LNCaP clone FGC (cell line): ENCODE data around the gene FOXRED2.
A peak's percentile ranks its signal among the peaks of the same experiment; 100 is the strongest.

ENCODE experiments used
- DNase-seq: peaks from one replicate; pipeline ENCODE4 v3.0.0-alpha.2; 2011; ENCODE audit warnings: low read depth
- H3K4me3 ChIP-seq: 2 replicates; pipeline ENCODE4 v1.5.1; 2011; ENCODE audit warnings: mild to moderate bottlenecking, low read depth, low read length, control low read depth
- TF ChIP-seq, protein P1 (sequence below): IDR thresholded peaks from 2 replicates; pipeline ENCODE4 v1.5.1; 2012; ENCODE audit warnings: mild to moderate bottlenecking; ENCODE audit not compliant: control insufficient read depth, insufficient read depth; ENCODE audit errors: extremely low read depth

FOXRED2 gene

DNA sequence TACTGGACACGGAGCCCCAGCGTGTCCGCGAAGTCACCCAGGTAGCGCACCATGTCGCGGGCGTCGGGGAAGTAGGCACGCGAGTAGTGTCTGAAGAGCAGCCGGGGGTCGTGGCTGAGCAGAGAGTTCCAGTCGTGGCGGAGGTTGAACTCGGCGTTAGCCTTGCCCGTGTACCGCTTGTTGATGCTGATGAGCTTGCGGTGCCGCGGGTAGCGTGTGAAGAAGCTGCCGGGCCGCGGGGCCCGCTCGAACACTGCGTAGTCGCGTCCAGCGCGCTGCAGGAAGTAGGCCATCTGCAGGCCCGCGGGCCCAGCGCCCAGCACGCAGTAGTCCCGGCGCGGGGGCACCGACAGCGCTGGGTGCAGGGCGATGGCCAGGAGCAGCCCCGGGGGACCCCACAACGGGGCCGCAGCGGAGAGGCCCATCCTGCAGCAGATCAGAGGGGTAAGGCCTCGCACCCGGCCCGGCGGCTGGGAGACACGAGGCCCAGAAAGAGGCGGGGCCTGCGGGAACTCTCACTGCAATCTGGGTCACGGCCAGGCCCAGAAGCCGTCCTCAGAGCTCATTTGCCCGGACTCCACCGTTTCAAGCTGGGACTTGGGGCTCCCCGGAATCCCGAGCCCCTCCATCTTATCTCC, 723 bp downstream of the FOXRED2 start:
- peak overlapping the region; percentile 52 for H3K4me3 ChIP-seq
- TF ChIP-seq, protein P1, sequence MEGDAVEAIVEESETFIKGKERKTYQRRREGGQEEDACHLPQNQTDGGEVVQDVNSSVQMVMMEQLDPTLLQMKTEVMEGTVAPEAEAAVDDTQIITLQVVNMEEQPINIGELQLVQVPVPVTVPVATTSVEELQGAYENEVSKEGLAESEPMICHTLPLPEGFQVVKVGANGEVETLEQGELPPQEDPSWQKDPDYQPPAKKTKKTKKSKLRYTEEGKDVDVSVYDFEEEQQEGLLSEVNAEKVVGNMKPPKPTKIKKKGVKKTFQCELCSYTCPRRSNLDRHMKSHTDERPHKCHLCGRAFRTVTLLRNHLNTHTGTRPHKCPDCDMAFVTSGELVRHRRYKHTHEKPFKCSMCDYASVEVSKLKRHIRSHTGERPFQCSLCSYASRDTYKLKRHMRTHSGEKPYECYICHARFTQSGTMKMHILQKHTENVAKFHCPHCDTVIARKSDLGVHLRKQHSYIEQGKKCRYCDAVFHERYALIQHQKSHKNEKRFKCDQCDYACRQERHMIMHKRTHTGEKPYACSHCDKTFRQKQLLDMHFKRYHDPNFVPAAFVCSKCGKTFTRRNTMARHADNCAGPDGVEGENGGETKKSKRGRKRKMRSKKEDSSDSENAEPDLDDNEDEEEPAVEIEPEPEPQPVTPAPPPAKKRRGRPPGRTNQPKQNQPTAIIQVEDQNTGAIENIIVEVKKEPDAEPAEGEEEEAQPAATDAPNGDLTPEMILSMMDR, result no peak
- no peak for DNase-seq

DNA sequence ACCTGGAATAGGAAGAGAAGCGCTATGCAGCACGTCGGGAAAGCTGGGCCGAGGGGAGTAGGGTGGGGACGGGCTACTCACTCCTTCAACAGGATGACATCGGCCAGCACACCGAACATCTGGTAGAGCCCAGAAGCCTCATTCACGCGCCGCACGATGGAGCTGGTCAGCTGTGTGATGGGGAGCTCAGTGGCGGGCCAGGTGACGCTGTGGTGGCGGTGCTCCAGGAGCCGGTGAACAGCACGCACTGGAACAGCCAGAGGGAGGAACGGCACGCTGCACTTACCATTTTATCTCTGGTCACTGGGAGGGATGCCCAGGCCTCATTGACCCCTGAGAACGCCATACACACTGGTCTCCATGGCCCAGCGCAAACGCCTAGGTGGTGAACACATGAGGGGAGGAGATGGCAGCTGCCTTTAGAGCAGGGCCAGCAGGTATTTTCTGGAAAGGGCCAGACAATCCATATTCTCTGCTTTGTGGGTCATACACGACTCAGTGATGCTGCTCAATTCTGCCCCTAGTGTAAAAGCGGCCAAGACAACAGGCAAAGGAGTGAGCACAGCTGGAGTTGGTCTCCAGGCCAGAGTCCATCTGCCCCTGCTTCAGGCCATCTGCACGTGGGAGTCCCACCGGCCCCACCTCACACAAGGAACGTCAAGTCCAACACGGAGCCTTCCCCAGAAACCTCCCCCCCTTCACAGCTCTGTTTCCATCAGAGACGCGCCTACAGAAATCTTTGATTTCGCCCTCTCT, 8.8 kb downstream of the FOXRED2 start:
- TF ChIP-seq, protein P1, result no peak
- DNase-seq, result no peak
- no peak overlapping the region for H3K4me3 ChIP-seq

DNA sequence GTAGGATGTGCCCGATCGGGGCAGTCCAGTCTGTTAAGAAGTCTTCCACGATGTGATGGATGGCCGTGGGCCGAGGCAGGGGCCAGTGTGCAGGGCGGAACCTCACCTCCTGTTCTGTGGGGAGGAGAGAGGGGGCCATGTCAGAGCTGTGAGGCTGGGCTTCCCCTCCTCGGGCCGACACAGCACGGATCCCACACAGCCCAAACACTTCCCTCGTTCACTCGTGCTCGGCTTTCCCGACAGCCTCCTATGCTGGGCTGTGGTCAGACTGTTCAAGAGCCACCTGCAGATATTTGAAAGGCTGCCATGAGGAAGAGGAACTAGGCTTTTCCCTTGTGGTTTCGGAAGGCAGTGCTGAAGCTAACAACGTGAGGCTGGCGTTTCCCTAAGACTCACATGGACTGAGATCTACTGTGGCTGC, 13.1 kb downstream of the FOXRED2 start:
- TF ChIP-seq, protein P1, result no peak
- H3K4me3 ChIP-seq, result no peak overlapping the region
- DNase-seq, result no peak

DNA sequence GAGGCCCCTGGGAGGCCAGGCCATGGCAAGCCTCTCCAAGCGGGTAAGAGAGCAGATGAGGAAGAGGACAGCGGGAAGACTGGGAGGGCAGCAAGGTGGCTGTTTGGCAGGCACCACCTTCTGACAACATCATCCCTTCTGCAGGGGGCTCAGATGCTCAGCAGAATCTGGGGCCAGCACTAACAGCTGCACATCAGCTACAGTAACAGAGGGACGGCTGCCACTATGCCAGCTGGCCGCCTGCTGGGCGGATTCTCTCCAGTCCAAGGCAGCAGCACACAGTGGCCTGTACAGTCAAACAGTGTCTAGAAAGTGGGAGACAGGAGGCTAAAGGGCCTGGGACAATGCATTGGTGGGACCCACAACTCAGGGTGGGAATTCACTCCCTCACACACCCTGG, 14.7 kb downstream of the FOXRED2 start:
- TF ChIP-seq, protein P1, result no peak
- DNase-seq, result no peak

DNA sequence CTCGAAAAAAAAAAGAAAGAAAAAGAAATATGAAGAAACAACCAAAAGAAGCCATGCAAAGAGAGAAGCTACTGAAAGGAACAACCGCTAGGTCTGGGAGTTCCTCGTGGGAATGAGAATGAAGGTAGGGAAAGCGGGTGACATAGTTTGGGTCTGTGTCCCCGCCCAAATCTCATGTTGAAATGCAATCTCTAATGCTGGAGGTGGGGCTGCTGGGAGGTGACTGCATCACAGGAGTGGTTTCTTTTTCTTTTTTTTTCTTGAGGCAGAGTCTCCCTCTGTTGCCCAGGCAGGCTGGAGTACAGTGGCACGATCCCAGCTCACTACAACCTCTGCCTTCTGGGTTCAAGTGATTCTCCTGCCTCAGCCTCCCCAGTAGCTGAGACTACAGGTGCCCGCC, 15.7 kb downstream of the FOXRED2 start:
- TF ChIP-seq, protein P1, result no peak
- DNase-seq, result no peak
- no peak overlapping the region for H3K4me3 ChIP-seq

More for the DNA sequence above, 14.7 kb downstream of the FOXRED2 start:
- H3K4me3 ChIP-seq, result no peak overlapping the region

DNA sequence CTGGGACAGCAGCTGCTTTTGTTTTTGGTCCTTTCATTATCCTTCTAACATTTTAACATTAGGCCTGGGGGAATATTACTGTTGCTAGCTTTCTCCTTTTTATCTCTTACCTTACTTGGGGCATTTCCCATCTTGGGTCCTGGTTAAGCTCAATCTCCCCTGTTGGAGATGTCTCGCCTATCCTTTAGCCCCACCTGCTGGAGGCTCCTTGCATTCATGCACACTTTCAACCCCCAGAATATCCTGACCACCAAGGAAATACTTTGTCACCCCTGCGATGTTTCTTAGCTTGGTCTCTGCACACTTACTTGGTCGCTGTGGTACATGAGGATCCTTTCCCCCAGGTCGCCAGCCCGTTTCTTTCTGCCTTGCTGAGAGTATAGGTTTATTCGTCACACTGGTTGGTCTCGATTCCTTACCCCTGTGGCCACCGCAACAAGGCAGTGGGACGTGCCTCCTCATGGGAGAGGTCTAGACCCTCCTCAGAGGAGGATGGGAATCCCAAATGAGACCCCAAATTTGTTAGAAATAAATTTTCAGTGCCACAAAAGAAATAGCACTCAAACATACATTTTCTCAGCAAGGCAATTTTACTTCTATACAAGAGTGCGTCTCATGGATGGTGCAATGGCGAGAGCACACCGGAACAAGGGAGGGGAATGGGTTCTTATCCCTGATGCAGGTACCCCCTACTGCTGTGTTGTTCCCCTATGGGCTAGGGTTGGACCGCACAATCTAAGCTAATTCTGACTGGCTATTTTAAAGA, 20.0 kb downstream of the FOXRED2 start:
- DNase-seq, result no peak
- TF ChIP-seq, protein P1, result peak; percentile 53
- no peak overlapping the region for H3K4me3 ChIP-seq
